NCI-H510A (cell line): ENCODE data around the gene ALK.

Experiments used
- DNase-seq: peaks from one replicate; lab custom pipeline; 2025; lab: John Stamatoyannopoulos, UW

Gene ALK

DNA sequence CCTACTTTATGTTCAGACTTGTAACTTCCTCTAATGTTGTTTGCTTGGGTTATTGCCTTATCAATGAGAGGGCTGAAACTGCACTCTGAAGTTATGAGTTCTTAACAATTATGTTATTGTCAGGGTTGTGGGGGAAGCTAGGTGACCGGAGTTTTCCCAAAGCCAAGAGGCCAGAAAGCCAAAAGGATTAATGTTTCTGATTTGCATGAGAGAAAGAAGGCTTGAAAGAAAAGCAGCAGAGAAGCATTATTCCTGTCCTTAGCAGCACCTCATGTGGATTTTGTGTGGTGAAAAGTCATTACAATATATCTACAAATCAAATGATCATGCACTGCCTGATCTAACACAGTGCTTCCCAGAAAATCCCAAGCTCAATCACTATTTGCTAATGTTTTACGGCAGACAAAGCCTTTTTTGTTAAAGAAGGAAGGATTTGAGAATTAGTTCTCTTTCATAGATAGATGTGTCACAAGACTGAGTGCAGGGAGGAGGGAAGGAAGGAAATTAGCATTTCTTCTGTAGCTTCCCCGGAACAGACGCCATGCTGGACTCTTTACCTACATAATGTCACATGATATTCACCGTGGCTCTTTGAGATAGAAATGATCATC is 203.2 kb downstream of the ALK start:
- no peak for DNase-seq

- DNase-seq: no peak
Observed at GRCh38 chr2:29715655-29716054, 205.7 kb downstream of the ALK start.

DNA sequence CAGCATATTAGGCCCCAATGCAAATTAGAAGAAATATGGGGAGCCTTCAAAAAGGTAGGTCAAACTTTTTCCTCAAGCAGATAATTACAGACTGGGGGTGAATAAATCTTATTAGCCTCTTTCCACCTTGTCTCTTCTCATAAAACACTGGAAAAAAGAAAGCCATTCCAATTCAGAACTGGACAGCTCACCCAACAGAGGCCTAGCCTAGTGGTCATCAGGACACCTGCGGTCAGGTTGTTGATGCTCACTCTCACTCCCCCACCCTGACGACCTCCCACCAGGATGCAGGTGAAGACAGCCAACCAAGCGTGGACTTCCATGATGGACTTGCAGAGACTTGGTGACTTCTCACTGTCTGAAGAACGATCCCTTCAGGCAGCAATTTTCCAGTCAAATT is 207.1 kb downstream of the ALK start:
- DNase-seq: no peak

GRCh38 chr2:29706171-29706720 is 215.1 kb downstream of the ALK start:
- DNase-seq: no peak

DNA sequence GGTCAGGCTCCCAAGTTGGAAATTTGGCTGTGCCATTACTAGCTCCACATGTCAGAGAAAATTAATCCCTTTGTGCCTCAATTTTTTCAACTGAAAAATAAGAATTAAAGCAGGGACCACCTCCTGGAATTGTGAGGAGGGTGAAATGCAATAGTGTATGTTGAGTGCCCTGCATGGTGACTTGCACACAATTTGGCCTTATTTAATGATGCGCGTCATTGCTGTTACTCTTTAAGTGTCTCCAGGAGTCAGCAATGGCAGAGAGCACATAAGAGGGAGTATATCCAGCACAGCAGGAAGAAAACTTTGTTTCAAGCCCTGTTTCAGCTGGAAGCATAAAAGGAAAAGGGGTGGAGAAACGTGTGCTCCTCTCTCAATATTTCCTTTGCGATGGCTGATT is 215.8 kb downstream of the ALK start:
- no peak for DNase-seq

GRCh38 chr2:29703336-29703735 is 218.1 kb downstream of the ALK start:
- no peak for DNase-seq

- DNase-seq: no peak
Observed at GRCh38 chr2:29702276-29702675, 219.1 kb downstream of the ALK start.

GRCh38 chr2:29700560-29700959 is 220.8 kb downstream of the ALK start:
- no peak for DNase-seq

GRCh38 chr2:29699045-29699444 is 222.3 kb downstream of the ALK start:
- no peak for DNase-seq

- no peak for DNase-seq
Observed at GRCh38 chr2:29698216-29698615, 223.2 kb downstream of the ALK start.

DNA sequence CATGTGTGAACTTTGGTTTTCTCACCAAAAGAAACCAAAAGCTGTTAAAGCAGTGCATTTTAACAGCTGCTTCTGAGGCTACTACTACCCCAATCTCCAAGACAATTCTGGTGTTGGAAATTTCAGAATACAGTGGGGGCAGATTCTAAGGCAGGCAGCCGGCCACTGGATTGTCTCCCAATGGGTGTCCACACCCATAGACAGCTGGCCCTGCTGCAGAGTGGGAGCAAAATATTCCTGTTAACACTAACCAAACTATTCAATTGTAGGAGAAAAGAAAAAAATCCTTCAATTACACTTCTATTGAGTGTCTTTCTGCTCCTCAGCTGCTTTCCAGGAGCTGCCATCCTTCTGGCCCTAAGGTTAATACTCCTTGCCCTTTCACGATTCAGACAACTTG is 223.7 kb downstream of the ALK start:
- no peak for DNase-seq

DNA sequence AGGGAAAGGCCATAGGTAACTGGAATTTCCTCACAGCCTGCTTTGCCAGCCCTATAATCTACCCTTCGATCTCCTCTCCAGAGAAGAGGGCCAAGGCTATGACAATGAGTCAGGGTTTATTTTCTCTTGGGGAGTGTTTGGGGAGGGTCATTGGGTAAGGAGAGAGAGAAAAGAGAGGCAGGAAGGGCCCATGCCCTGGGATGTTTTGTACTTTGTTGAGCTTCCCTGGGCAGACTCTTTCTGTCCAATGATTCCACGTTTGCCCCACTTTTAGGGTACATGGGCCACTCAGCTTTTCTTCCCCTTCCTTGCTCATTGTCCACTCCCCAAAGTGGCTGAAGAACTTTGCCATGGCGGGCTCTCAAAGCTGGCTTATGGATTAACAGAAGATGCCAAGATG is 224.2 kb downstream of the ALK start:
- no peak for DNase-seq

DNA sequence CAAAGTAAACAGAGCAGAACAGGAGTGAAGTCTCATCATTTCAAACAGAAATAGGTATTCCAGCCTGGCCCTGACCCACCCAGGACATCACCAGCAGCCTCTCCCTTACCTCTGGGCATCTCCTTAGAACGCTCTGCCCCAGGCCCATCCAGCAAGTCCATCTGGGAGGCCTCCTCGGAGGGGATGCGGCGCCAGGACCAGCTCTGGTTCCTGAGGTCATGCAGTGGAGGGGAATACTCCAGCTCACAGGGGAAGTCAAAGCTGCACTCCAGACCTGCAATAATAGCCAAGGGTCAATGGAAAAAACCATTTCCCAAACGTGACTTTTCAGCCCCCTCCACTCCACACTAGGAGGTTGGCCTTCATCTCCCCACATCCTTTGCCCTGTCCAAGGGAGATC is 226.6 kb downstream of the ALK start:
- DNase-seq: no peak

DNA sequence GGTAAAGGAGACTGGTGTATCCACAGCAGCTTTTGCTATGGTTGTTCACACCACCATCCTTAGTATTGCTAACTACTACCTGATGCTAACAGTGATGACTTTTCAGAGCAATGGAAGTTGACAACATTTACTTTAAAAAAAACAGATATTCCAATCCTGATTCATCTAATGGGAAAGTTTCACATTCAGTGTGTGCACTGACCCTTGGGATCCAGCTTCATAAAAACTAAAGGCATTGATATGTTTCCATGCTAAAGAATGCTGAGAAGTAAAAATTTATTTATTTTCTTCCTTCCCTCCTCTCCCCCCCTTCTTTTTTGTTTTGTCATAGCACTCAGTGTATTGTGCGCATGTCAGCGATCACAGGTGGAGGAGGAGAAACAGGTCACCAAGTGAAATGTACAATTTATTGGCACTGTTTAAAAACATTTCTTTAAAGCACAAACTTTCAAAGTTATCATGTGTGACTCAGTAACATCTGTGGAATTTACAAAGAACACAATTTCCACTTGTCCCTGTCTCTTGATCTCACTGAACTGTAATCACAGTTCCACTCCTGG is 229.9 kb downstream of the ALK start:
- DNase-seq: no peak

DNA sequence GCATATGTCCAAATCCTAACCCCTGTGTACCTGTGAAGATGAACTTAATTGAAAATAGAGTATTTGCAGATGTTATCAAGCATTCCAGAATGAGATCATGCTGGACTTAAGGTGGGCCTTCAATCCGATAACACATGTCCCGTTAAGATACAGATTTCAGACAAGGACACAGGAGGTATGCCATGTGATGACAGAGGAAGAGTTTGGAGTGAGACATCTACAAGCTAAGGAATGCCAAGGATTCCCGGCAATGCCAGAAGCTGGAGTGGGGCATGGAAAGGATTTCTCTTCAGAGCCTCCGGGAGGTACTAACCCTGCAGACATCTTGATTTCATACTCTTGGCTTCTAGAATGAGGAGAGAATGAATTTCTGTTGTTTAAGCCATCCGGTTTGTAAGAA is 231.7 kb downstream of the ALK start:
- no peak for DNase-seq

GRCh38 chr2:29688429-29688828 is 233.0 kb downstream of the ALK start:
- DNase-seq: no peak

DNA sequence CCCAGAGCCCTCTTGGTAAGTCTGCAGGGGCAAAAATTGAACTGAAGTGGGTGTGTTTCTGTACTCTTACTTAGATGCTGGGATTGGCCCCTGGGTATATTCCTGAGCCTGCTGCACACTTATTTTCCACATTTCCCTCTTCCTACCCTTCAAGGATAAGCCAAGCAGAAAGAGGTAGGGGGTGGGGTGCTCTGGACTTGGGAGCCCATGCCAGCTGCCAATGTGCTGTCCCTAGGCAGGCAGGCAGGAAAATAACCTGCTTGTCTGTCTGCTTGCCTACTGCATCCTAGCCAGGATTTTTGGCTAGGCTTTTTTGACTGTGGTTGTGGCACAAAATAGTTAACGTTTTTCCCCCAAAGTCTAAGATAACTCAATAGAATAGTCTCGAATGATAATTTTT is 234.3 kb downstream of the ALK start:
- no peak for DNase-seq

DNA sequence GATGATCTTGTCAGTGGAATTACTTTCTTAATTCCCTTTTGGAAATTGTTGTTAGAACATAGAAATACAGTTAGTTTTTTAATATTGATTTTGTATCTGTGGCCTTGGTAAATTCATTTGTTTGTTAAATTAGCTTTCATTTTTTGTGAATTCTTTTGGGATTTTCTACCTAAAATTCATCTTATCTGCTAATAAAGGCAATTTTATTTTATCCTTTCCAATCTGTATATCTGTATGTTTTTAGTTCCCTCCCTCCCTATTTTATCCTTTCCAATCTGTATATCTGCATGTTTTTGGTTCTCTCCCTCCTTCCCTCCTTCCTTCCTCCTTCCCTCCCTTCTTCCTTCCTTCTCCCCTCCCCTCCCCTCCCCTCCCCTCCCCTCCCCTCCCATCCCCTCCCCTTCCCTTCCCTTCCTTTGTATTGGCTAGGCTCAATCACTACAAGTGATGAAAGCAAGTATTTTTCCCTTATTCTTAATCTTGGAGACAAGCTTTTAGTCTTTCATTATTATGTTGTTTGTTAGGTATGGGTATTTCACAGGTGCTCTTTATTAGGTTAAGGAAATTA is 244.4 kb downstream of the ALK start:
- no peak for DNase-seq

DNA sequence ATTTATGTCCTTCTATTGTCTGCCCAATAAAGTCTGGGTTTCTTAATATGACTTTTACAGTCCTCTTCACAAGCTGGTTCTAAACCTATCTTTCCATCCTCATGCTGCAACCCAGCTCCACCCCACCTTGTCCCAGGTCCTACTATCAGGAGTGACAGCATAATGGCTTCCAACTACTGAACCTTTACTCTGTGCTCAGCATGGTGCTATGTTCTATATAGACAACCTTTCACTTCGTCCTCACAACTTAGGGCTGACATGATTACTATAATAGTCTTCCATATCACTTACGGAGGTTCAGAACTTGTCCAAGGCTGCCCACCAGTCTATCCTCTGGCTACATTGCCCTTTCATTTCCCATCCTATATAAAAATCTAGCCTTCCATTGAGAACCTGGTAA is 256.8 kb downstream of the ALK start:
- DNase-seq: no peak

GRCh38 chr2:29663268-29663667 is 258.1 kb downstream of the ALK start:
- DNase-seq: no peak

- DNase-seq: no peak
Observed at GRCh38 chr2:29662861-29663260, 258.5 kb downstream of the ALK start.

DNA sequence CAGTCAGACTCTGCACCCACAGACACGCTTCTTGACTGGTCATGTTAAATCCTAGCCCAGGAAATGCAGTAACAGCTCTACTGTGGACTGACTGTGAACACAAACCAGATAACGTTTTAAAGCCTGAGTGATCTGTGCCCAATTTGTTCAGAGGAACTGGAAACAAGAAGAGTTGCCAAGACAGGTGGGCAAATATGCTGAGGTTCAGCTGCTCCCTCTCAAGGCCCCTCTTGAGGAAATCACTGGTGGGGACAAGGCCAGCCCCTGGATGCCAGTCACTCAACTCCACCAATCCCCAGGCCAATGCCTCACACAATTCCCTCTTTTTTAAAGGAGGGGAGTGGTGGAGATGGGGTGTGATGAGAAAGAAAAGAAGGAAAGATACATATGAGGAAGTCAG is 261.2 kb downstream of the ALK start:
- no peak for DNase-seq

DNA sequence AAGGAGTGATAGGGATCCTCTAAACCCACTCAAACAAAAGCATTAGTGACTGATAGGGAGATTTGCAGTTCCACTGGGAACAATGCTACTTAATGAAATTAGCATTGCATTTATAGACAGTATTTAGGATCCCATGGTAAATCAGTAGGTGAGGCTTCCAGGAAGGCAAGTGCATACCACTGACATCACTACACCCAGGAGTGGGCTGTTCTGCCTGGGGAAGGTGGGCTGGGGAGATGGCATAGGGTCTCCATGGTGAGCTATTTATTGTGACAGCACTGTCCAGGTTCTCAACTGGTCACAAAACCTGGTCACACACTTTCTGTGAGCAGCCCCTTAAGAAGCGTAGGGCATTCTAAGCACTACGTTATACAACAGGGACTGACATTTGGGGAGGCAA is 262.2 kb downstream of the ALK start:
- DNase-seq: no peak

- DNase-seq: no peak
Observed at GRCh38 chr2:29657674-29658073, 263.7 kb downstream of the ALK start.
